K562 (cell line): Measurements from ENCODE around the gene TMEM72. TPM values are rescaled to one million over a fixed set of nuclear protein-coding genes. Genes with fewer than 3 reads are reported as not detected.

Experiments
- ATAC-seq: fragments of 200-7000 bp; cut with Tn5 transposase; 3 replicates; pipeline ENCODE4 v1.9.1; 2020; ENCODE audit warnings: moderate library complexity
- BruUV-seq: library from RNA; stranded (reverse); fragments of 400-500 nt; replicated peaks from 2 replicates; lab custom pipeline; 2021; lab: Mats Ljungman, UMichigan
- CTCF ChIA-PET: fragments of 300-600 bp; formaldehyde crosslinking; extraction: SDS; loops from one replicate; lab custom pipeline; 2021; ENCODE audit warnings: low intra/inter-chr PET ratio; lab: Yijun Ruan, JAX
- POLR2A ChIA-PET: fragments of 300-600, 350-650 bp; sonication (Branson Sonifier 250); formaldehyde crosslinking; extraction: SDS; loops from one replicate; lab custom pipeline; 2021; ENCODE audit warnings: antibody characterized with exemption, inconsistent platforms; lab: Yijun Ruan, JAX
- DNase-seq, 4 experiments: peaks; one replicate each; pipeline versions ENCODE4 v3.0.0 to v3.0.0-alpha.2; 2011 to 2018; ENCODE audit warnings: low spot score in 3 of 4, mixed read lengths in 3 of 4; ENCODE audit errors: extremely low read depth in 1 of 4
- FAIRE-seq: peaks from 2 replicates; lab custom pipeline; 2011; peaks lifted over from hg19 to GRCh38; lab: Jason Lieb, UNC
- H2AFZ ChIP-seq: 2 replicates; pipeline ENCODE4 v1.6.0; 2011; ENCODE audit warnings: low read depth, low read length, control low read depth, inconsistent platforms
- H3K27ac ChIP-seq: fragments of 200-600 bp; 3 replicates; pipeline ENCODE4 v1.8.0; 2011; ENCODE audit warnings: low read depth, mild to moderate bottlenecking, control low read depth, inconsistent platforms, low read length, moderate library complexity, mixed read lengths; ENCODE audit errors: extremely low read depth
- H3K27me3 ChIP-seq, 2 experiments: fragments of 300-600 bp in 1 of 2; 2 replicates in 1 of 2; 3 replicates in 1 of 2; pipeline versions ENCODE4 v1.6.0 to v1.8.0; 2011; ENCODE audit warnings: inconsistent platforms in 2 of 2, low read length in 2 of 2, mild to moderate bottlenecking in 1 of 2, mixed read lengths in 1 of 2, moderate library complexity in 1 of 2; ENCODE audit not compliant: control insufficient read depth in 2 of 2, insufficient read depth in 2 of 2
- H3K36me3 ChIP-seq: fragments of 300-600 bp; 3 replicates; pipeline ENCODE4 v1.8.0; 2011; ENCODE audit warnings: mild to moderate bottlenecking, low read length, inconsistent platforms; ENCODE audit not compliant: control insufficient read depth, insufficient read depth
- H3K4me1 ChIP-seq, 2 experiments: fragments of 200-600 bp in 1 of 2; replicated peaks in 1 of 2; 2 replicates in 1 of 2; 3 replicates in 1 of 2; pipeline versions ENCODE4 v1.5.1 to v1.8.0; 2011; ENCODE audit warnings: inconsistent platforms in 2 of 2, low read length in 2 of 2, mild to moderate bottlenecking in 1 of 2, mixed read lengths in 1 of 2, moderate library complexity in 1 of 2; ENCODE audit not compliant: control insufficient read depth in 2 of 2, insufficient read depth in 2 of 2
- H3K4me2 ChIP-seq: 2 replicates; pipeline ENCODE4 v1.6.1; 2011; ENCODE audit warnings: low read length, control low read depth, inconsistent platforms, mixed read lengths; ENCODE audit not compliant: insufficient read depth
- H3K4me3 ChIP-seq: fragments of 200-600 bp; sonication (generic), shearing (Covaris generic); 2 replicates; pipeline ENCODE4 v1.5.1; 2016; ENCODE audit warnings: control low read depth, inconsistent platforms
- H3K79me2 ChIP-seq: fragments of 200-600 bp; 3 replicates; pipeline ENCODE4 v1.8.0; 2011; ENCODE audit warnings: low read length, inconsistent platforms; ENCODE audit not compliant: control insufficient read depth, insufficient read depth
- H3K9ac ChIP-seq, 2 experiments: 2 replicates each; pipeline versions ENCODE4 v1.6.0 to v1.6.1; 2011; ENCODE audit warnings: low read depth in 2 of 2, low read length in 2 of 2, control low read depth in 1 of 2, inconsistent platforms in 1 of 2, mild to moderate bottlenecking in 1 of 2, mixed read lengths in 1 of 2; ENCODE audit not compliant: insufficient read depth in 1 of 2
- H3K9me1 ChIP-seq: one replicate; pipeline ENCODE4 v1.6.0; 2011; ENCODE audit warnings: inconsistent platforms, mild to moderate bottlenecking, low read length, moderate library complexity; ENCODE audit not compliant: control insufficient read depth, insufficient read depth
- H3K9me3 ChIP-seq: replicated peaks from 2 replicates; pipeline ENCODE4 v1.5.1; 2011; ENCODE audit warnings: low read depth, low read length, inconsistent platforms; ENCODE audit not compliant: control insufficient read depth, insufficient read depth
- H4K20me1 ChIP-seq: replicated peaks from 2 replicates; pipeline ENCODE4 v1.6.1; 2011; ENCODE audit warnings: low read length, inconsistent platforms, mixed read lengths; ENCODE audit not compliant: control insufficient read depth, insufficient read depth
- DEAF1 ChIP-seq: fragments of 450-650 bp; formaldehyde crosslinking; IDR thresholded peaks from 2 replicates; pipeline ENCODE4 v1.4.0; 2020; ENCODE audit warnings: mild to moderate bottlenecking, moderate library complexity
- GABPB1 ChIP-seq: sonication (generic); formaldehyde crosslinking; IDR thresholded peaks from 2 replicates; pipeline ENCODE4 v1.8.0; 2022; ENCODE audit warnings: mild to moderate bottlenecking, missing genetic modification reagents
- GATA2 ChIP-seq: sonication (generic); formaldehyde crosslinking; IDR thresholded peaks from 2 replicates; pipeline ENCODE4 v1.4.0; 2020; ENCODE audit warnings: mild to moderate bottlenecking, missing genetic modification reagents
- HMG20A ChIP-seq: fragments of 450-650 bp; formaldehyde crosslinking; conservative IDR thresholded peaks from 2 replicates; pipeline ENCODE4 v1.4.0; 2020; ENCODE audit warnings: mild to moderate bottlenecking, mixed read lengths
- NEUROD1 ChIP-seq: fragments of 150-350 bp; IDR thresholded peaks from 2 replicates; pipeline ENCODE4 v1.6.1; 2014; ENCODE audit warnings: borderline replicate concordance, low read length, low read depth; ENCODE audit not compliant: partially characterized antibody
- PHB ChIP-seq: fragments of 250-450 bp; sonication (Bioruptor Pico); IDR thresholded peaks from 2 replicates; pipeline ENCODE4 v1.5.0; 2021
- POLR2G ChIP-seq: fragments of 200-400 bp; formaldehyde crosslinking; IDR thresholded peaks from 2 replicates; pipeline ENCODE4 v1.6.1; 2017; ENCODE audit warnings: low read depth, mild to moderate bottlenecking, antibody characterized with exemption, low read length, moderate library complexity
- POLR2H ChIP-seq: IDR thresholded peaks from 2 replicates; pipeline ENCODE4 v1.6.1; 2016; ENCODE audit warnings: missing genetic modification characterization, low read depth, mild to moderate bottlenecking, control low read depth, missing compliant biosample characterization, moderate library complexity
- RBM15 ChIP-seq: fragments of 200-400 bp; formaldehyde crosslinking; IDR thresholded peaks from 2 replicates; pipeline ENCODE4 v1.6.1; 2018; ENCODE audit warnings: mild to moderate bottlenecking, low read length, moderate library complexity; ENCODE audit not compliant: insufficient read depth
- RFX1 ChIP-seq: fragments of 450-650 bp; IDR thresholded peaks from 2 replicates; pipeline ENCODE4 v1.6.1; 2016; ENCODE audit warnings: mild to moderate bottlenecking, moderate library complexity
- RNF2 ChIP-seq: sonication (generic); IDR thresholded peaks from 2 replicates; pipeline ENCODE4 v1.6.1; 2016
- SP1 ChIP-seq: sonication (generic); formaldehyde crosslinking; IDR thresholded peaks from 2 replicates; pipeline ENCODE4 v1.8.1; 2022; ENCODE audit warnings: mild to moderate bottlenecking, missing genetic modification reagents
- TAL1 ChIP-seq: fragments of 450-650 bp; IDR thresholded peaks from 2 replicates; pipeline ENCODE4 v1.6.1; 2016; ENCODE audit warnings: mild to moderate bottlenecking
- ZKSCAN3 ChIP-seq: fragments of 250-450 bp; sonication (Bioruptor Pico); IDR thresholded peaks from 2 replicates; pipeline ENCODE4 v1.4.0; 2020
- ZNF239 ChIP-seq: fragments of 250-450 bp; sonication (Bioruptor Pico); IDR thresholded peaks from 2 replicates; pipeline ENCODE4 v1.4.0; 2020; ENCODE audit warnings: mild to moderate bottlenecking
- ZNF311 ChIP-seq: fragments of 250-450 bp; sonication (Bioruptor Pico); IDR thresholded peaks from 2 replicates; pipeline ENCODE4 v1.4.0; 2020; ENCODE audit warnings: mild to moderate bottlenecking, moderate library complexity
- ZNF354B ChIP-seq: fragments of 250-450 bp; sonication (Bioruptor Pico); IDR thresholded peaks from 2 replicates; pipeline ENCODE4 v1.4.0; 2020
- ZNF444 ChIP-seq: fragments of 250-450 bp; sonication (Bioruptor Pico); IDR thresholded peaks from 2 replicates; pipeline ENCODE4 v1.4.0; 2020; ENCODE audit warnings: mild to moderate bottlenecking, moderate library complexity
- WGBS: fragments of 100-300 bp; shearing (Covaris generic); methylation state at CpG from one replicate; pipeline ENCODE4 v1.1.6; 2016; ENCODE audit warnings: low coverage, mixed read lengths; ENCODE audit not compliant: insufficient coverage; ENCODE audit errors: missing lambda C conversion rate; 5-methylcytosine and 5-hydroxymethylcytosine counted together
- in situ Hi-C: fragments of 300-500 bp; cut with MboI; formaldehyde crosslinking; loops from 4 replicates; pipeline ENCODE4 v1.15.0; 2018; ENCODE audit warnings: inconsistent platforms, mixed read lengths
- intact Hi-C: fragments of 100-400 bp; cut with micrococcal nuclease; formaldehyde crosslinking; loops from 2 replicates; pipeline ENCODE4 v1.14.2; 2022
- polyA plus RNA-seq, 8 experiments: library from polyadenylated mRNA; depleted of rRNA in 4 of 8; stranded (reverse) in 5 of 8; unstranded in 3 of 8; fragments of >200 nt; fragmentation: Nextera tagmentation in 2 of 8; fragmentation: Illumina TruSeq in 1 of 8; extraction: Ambion mirVana in 2 of 8; extraction: Trizol in 1 of 8; gene quantifications; 2 replicates each; pipeline versions ENCODE4 v1.2.1 to v1.2.3, GENCODE V29; 2011 to 2014; ENCODE audit warnings: inconsistent platforms in 1 of 8, missing spikeins in 1 of 8
- total RNA-seq, 7 experiments: library from RNA; depleted of rRNA in 6 of 7; stranded (reverse); fragments of >200 nt in 6 of 7; fragmentation: Illumina TruSeq in 2 of 7; extraction: Trizol in 2 of 7; gene quantifications; 2 replicates each; pipeline versions ENCODE4 v1.2.1 to v1.2.3, GENCODE V29; 2011 to 2021; ENCODE audit warnings: low replicate concordance in 1 of 7
- TF ChIP-seq, protein P1 (sequence below): fragments of 250-450 bp; sonication (Bioruptor Pico); IDR thresholded peaks from 2 replicates; pipeline ENCODE4 v1.8.0; 2021; ENCODE audit warnings: moderate library complexity, mild to moderate bottlenecking, inconsistent platforms
- TF ChIP-seq, protein P2 (sequence below): fragments of 450-650 bp; IDR thresholded peaks from one replicate; pipeline ENCODE4 v1.6.1; 2018; ENCODE audit warnings: mild to moderate bottlenecking, moderate library complexity; ENCODE audit not compliant: partially characterized antibody

The TMEM72 gene
- total and polyA plus RNA-seq, 9 of the 15 experiments (the other 6 are each of a cell fraction or from before 2014, with no cell fraction given), result not detected

GRCh38 chr10:44864051-44864450 is 47.1 kb upstream of the TMEM72 start:
- Histone ChIP-seq H3K79me2 (no peaks in the 10 kb centered on the region), H3K9me3 (no peaks in the 10 kb centered on the region), H3K4me3 (no peak overlapping the region), H2AFZ (no peak overlapping the region), H3K4me2 (peak overlapping the region; percentile 80; the same call in 1 of the 2 replicates), H3K4me1 (peaks cover 0 to 15% of the 10 kb centered on the region in 2 experiments; a peak in 2 of 5 replicates), H3K27ac (no peak overlapping the region), H3K36me3 (no peaks in the 10 kb centered on the region), H3K27me3 (peaks cover 4 to 34% of the 10 kb centered on the region in 2 experiments; a peak in 4 of 5 replicates), H3K9me1 (no peaks in the 10 kb centered on the region), H3K9ac (no peak overlapping the region), H4K20me1 (no peaks in the 10 kb centered on the region)
- ATAC-seq, result no peak
- intact Hi-C loops (no loop called here), in situ Hi-C loops (loop anchor here (10.0 kb wide), 1 partner anchor 1199 kb away; no protein-coding TSS in a partner anchor)
- no peak for FAIRE-seq
- 31% methylated on average over 17 of the region's 17 CpGs for WGBS
- DNase-seq, result no peak
- BruUV-seq, result no TSS peak
- ChIA-PET CTCF (interaction anchor here (0.7 kb wide), 1 partner anchor 1192 kb away, joined by 3 read pairs; no protein-coding TSS in a partner anchor), POLR2A (no interaction called here)
- TF ChIP-seq RNF2, result no peak
- TF ChIP-seq GABPB1, result no peak
- TF ChIP-seq ZNF354B, result no peak
- no peak for TF ChIP-seq RFX1
- TF ChIP-seq DEAF1 (CRISPR knock-in tag), result no peak
- TF ChIP-seq NEUROD1, result no peak
- TF ChIP-seq RBM15, result no peak
- no peak for TF ChIP-seq HMG20A
- no peak for TF ChIP-seq POLR2H (tag)
- no peak for TF ChIP-seq ZNF444
- no peak for TF ChIP-seq ZKSCAN3
- TF ChIP-seq GATA2 (CRISPR knock-in tag), result no peak
- no peak for TF ChIP-seq ZNF311 (CRISPR knock-in tag)
- no peak for TF ChIP-seq ZNF239 (CRISPR knock-in tag)
- TF ChIP-seq POLR2G, result no peak
- TF ChIP-seq, protein P1, sequence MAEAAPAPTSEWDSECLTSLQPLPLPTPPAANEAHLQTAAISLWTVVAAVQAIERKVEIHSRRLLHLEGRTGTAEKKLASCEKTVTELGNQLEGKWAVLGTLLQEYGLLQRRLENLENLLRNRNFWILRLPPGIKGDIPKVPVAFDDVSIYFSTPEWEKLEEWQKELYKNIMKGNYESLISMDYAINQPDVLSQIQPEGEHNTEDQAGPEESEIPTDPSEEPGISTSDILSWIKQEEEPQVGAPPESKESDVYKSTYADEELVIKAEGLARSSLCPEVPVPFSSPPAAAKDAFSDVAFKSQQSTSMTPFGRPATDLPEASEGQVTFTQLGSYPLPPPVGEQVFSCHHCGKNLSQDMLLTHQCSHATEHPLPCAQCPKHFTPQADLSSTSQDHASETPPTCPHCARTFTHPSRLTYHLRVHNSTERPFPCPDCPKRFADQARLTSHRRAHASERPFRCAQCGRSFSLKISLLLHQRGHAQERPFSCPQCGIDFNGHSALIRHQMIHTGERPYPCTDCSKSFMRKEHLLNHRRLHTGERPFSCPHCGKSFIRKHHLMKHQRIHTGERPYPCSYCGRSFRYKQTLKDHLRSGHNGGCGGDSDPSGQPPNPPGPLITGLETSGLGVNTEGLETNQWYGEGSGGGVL (CRISPR knock-in tag), result no peak
- TF ChIP-seq SP1 (CRISPR knock-in tag), result no peak
- TF ChIP-seq, protein P2, sequence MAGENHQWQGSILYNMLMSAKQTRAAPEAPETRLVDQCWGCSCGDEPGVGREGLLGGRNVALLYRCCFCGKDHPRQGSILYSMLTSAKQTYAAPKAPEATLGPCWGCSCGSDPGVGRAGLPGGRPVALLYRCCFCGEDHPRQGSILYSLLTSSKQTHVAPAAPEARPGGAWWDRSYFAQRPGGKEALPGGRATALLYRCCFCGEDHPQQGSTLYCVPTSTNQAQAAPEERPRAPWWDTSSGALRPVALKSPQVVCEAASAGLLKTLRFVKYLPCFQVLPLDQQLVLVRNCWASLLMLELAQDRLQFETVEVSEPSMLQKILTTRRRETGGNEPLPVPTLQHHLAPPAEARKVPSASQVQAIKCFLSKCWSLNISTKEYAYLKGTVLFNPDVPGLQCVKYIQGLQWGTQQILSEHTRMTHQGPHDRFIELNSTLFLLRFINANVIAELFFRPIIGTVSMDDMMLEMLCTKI, result no peak
- no peak for TF ChIP-seq TAL1
- TF ChIP-seq PHB (CRISPR knock-in tag), result no peak
